Testis (tissue), 2 donors: ENCODE measurements around the gene PRKACG.

Experiments used
- POLR2A ChIP-seq: fragments of 450-650 bp; IDR thresholded peaks from one replicate; pipeline ENCODE4 v1.6.1; 2017; ENCODE audit warnings: antibody characterized with exemption, mild to moderate bottlenecking, moderate library complexity
- TF ChIP-seq, protein P1 (sequence below), 3 experiments: fragments of 450-650 bp in 2 of 3; fragments of 200-600 bp in 1 of 3; sonication (generic) in 1 of 3; IDR thresholded peaks; one replicate each; pipeline ENCODE4 v1.5.1; 2016 to 2019; ENCODE audit warnings: antibody characterized with exemption in 3 of 3, mild to moderate bottlenecking in 2 of 3, moderate library complexity in 1 of 3

- TF ChIP-seq POLR2A, result no peak
- TF ChIP-seq, protein P1, sequence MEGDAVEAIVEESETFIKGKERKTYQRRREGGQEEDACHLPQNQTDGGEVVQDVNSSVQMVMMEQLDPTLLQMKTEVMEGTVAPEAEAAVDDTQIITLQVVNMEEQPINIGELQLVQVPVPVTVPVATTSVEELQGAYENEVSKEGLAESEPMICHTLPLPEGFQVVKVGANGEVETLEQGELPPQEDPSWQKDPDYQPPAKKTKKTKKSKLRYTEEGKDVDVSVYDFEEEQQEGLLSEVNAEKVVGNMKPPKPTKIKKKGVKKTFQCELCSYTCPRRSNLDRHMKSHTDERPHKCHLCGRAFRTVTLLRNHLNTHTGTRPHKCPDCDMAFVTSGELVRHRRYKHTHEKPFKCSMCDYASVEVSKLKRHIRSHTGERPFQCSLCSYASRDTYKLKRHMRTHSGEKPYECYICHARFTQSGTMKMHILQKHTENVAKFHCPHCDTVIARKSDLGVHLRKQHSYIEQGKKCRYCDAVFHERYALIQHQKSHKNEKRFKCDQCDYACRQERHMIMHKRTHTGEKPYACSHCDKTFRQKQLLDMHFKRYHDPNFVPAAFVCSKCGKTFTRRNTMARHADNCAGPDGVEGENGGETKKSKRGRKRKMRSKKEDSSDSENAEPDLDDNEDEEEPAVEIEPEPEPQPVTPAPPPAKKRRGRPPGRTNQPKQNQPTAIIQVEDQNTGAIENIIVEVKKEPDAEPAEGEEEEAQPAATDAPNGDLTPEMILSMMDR (IDR thresholded peaks at IDR 0.05), result no peak
Measured at GRCh38 chr9:69012696-69013381, 1.1 kb downstream of the PRKACG start.
